WTC11 (cell line): ENCODE data around the gene SULT2B1. TPM values are rescaled to one million over a fixed set of nuclear protein-coding genes. Genes with fewer than 3 reads are reported as not detected.

ENCODE experiments used
- ARID4B ChIP-seq: sonication (generic); formaldehyde crosslinking; IDR thresholded peaks from 2 replicates; pipeline ENCODE4 v1.8.0; 2023; ENCODE audit warnings: missing genetic modification reagents, mild to moderate bottlenecking, borderline replicate concordance
- ELF4 ChIP-seq: sonication (generic); formaldehyde crosslinking; IDR thresholded peaks from 2 replicates; pipeline ENCODE4 v1.8.1; 2022; ENCODE audit warnings: low read depth, mild to moderate bottlenecking, moderate library complexity, missing genetic modification reagents
- FOXP1 ChIP-seq: sonication (generic); formaldehyde crosslinking; IDR thresholded peaks from 2 replicates; pipeline ENCODE4 v1.8.0; 2022; ENCODE audit warnings: missing genetic modification reagents, mild to moderate bottlenecking, moderate library complexity, borderline replicate concordance
- FOXP4 ChIP-seq: sonication (generic); formaldehyde crosslinking; IDR thresholded peaks from 2 replicates; pipeline ENCODE4 v1.8.0; 2022; ENCODE audit warnings: mild to moderate bottlenecking, missing genetic modification reagents
- IRF2 ChIP-seq: sonication (generic); formaldehyde crosslinking; IDR thresholded peaks from 2 replicates; pipeline ENCODE4 v1.8.0; 2022; ENCODE audit warnings: low read depth, missing genetic modification reagents, borderline replicate concordance
- PREB ChIP-seq: sonication (generic); formaldehyde crosslinking; IDR thresholded peaks from 2 replicates; pipeline ENCODE4 v1.8.1; 2022; ENCODE audit warnings: mild to moderate bottlenecking, missing genetic modification reagents, moderate library complexity, borderline replicate concordance
- SP1 ChIP-seq: sonication (generic); formaldehyde crosslinking; conservative IDR thresholded peaks from 2 replicates; pipeline ENCODE4 v1.8.1; 2022; ENCODE audit warnings: missing genetic modification reagents
- STAT6 ChIP-seq: sonication (generic); formaldehyde crosslinking; conservative IDR thresholded peaks from 2 replicates; pipeline ENCODE4 v1.8.1; 2023; ENCODE audit warnings: mild to moderate bottlenecking, low read depth, missing genetic modification reagents, moderate library complexity
- TEAD4 ChIP-seq: sonication (generic); formaldehyde crosslinking; IDR thresholded peaks from 2 replicates; pipeline ENCODE4 v1.8.0; 2022; ENCODE audit warnings: mild to moderate bottlenecking, missing genetic modification reagents
- TP53 ChIP-seq: sonication (generic); formaldehyde crosslinking; IDR thresholded peaks from 2 replicates; pipeline ENCODE4 v1.8.1; 2023; ENCODE audit warnings: mild to moderate bottlenecking, missing genetic modification reagents
- USF1 ChIP-seq: sonication (generic); formaldehyde crosslinking; IDR thresholded peaks from 2 replicates; pipeline ENCODE4 v1.8.0; 2022; ENCODE audit warnings: mild to moderate bottlenecking, missing genetic modification reagents
- ZBTB43 ChIP-seq: sonication (generic); formaldehyde crosslinking; IDR thresholded peaks from 2 replicates; pipeline ENCODE4 v1.8.1; 2023; ENCODE audit warnings: mild to moderate bottlenecking, missing genetic modification reagents
- ZNF281 ChIP-seq: sonication (generic); formaldehyde crosslinking; IDR thresholded peaks from 2 replicates; pipeline ENCODE4 v1.8.0; 2023; ENCODE audit warnings: mild to moderate bottlenecking, missing genetic modification reagents
- ZNF423 ChIP-seq: fragments of 250-450 bp; sonication (Bioruptor Pico); IDR thresholded peaks from 2 replicates; pipeline ENCODE4 v2.1.2; 2022; ENCODE audit warnings: mild to moderate bottlenecking, moderate library complexity
- total RNA-seq: library from RNA; stranded (reverse); gene quantifications from 3 replicates; pipeline ENCODE4 v1.2.3, GENCODE V29; 2021

SULT2B1 gene
- total RNA-seq, 1 experiment from 2014 or later, result 0.96 TPM

GRCh38 chr19:48634424-48635262, 82.7 kb downstream of the SULT2B1 start (continued):
- no peak for TF ChIP-seq FOXP4 (CRISPR knock-in tag)
- no peak for TF ChIP-seq IRF2
- TF ChIP-seq ZNF423 (CRISPR knock-in tag), result peak; percentile 60
- TF ChIP-seq ELF4 (CRISPR knock-in tag), result peak; percentile 90; the same call in 1 of the 2 replicates
- TF ChIP-seq PREB (CRISPR knock-in tag), result no peak
- no peak for TF ChIP-seq STAT6 (CRISPR knock-in tag)
- TF ChIP-seq TEAD4 (CRISPR knock-in tag), result peak; percentile 88
- TF ChIP-seq USF1 (CRISPR knock-in tag), result peak; percentile 96
- TF ChIP-seq ZBTB43 (CRISPR knock-in tag), result no peak; the same call in 1 of the 2 replicates
- TF ChIP-seq FOXP1 (CRISPR knock-in tag), result 0 out of 2 replicates have a peak, but pooled peaks have one; percentile 21
- TF ChIP-seq ARID4B (CRISPR knock-in tag), result 0 out of 2 replicates have a peak, but pooled peaks have one; percentile 28
- 0 out of 2 replicates have a peak, but pooled peaks have one; percentile 50 for TF ChIP-seq ZNF281 (CRISPR knock-in tag)
- TF ChIP-seq SP1 (CRISPR knock-in tag), result peak; percentile 88
- TF ChIP-seq TP53, result no peak
